ENCODE data around the gene MPIG6B. TPM values are rescaled to one million over a fixed set of nuclear protein-coding genes. Genes with fewer than 3 reads are reported as not detected.
A peak's percentile ranks its signal among the peaks of the same experiment; 100 is the strongest.

Gene MPIG6B
- total RNA-seq, 2 donors from 2014 or later = not detected

GRCh38 chr6:31687321-31687720 is 35.9 kb upstream of the MPIG6B start:
- TF ChIP-seq POLR2A (IDR thresholded peaks at IDR 0.05) (no peak), CTCF (IDR thresholded peaks at IDR 0.05) (no peak)
- H3K4me3 ChIP-seq = no peak overlapping the region

GRCh38 chr6:31687860-31688693 is 35.1 kb upstream of the MPIG6B start:
- Histone ChIP-seq H3K9me3 (no peaks in the 10 kb centered on the region), H3K4me1 (peaks cover 3% of the 10 kb centered on the region), H3K4me3 (no peak overlapping the region), H3K27me3 (no peaks in the 10 kb centered on the region), H3K27ac (no peak overlapping the region), H3K36me3 (replicated peaks in 1 of 2; ENCODE audit: insufficient read depth in 1 of 2, low read depth in 2 of 2) (peaks cover 0 to 15% of the 10 kb centered on the region in 2 donors)
- TF ChIP-seq CTCF (IDR thresholded peaks at IDR 0.05) = no peak
- TF ChIP-seq POLR2A (IDR thresholded peaks at IDR 0.05) = no peak
- intact Hi-C loops (cut with DNase I) = no loop called here
- ATAC-seq (no peak), DNase-seq (no peak)
- whole genome bisulfite sequencing, 2 donors = 76 to 80% methylated on average over 13 to 14 of the region's 14 CpGs

More at GRCh38 chr6:31687321-31687720, 35.9 kb upstream of the MPIG6B start:
- intact Hi-C loops (cut with DNase I) = no loop called here
- H3K27me3 ChIP-seq = no peaks in the 10 kb centered on the region
- H3K9me3 ChIP-seq = no peaks in the 10 kb centered on the region
- DNase-seq (no peak), ATAC-seq (no peak)
- 81 to 95% methylated on average over 8 of the region's 8 CpGs for WGBS, 2 donors
- H3K36me3 ChIP-seq (replicated peaks in 1 of 2; ENCODE audit: insufficient read depth in 1 of 2, low read depth in 2 of 2) = peaks cover 0 to 15% of the 10 kb centered on the region in 2 donors
- no peak overlapping the region for H3K27ac ChIP-seq
- H3K4me1 ChIP-seq = peaks cover 10% of the 10 kb centered on the region

GRCh38 chr6:31689249-31690110 is 33.7 kb upstream of the MPIG6B start:
- Histone ChIP-seq H3K4me3 (no peak overlapping the region), H3K27ac (no peak overlapping the region), H3K36me3 (replicated peaks in 1 of 2; ENCODE audit: insufficient read depth in 1 of 2, low read depth in 2 of 2) (peaks cover 0 to 15% of the 10 kb centered on the region in 2 donors), H3K27me3 (no peaks in the 10 kb centered on the region), H3K4me1 (no peaks in the 10 kb centered on the region), H3K9me3 (no peaks in the 10 kb centered on the region)
- no peak for TF ChIP-seq POLR2A (IDR thresholded peaks at IDR 0.05)
- TF ChIP-seq CTCF (IDR thresholded peaks at IDR 0.05) = peak in 1 of 7 experiments; percentile 21
- DNase-seq = no peak
- no peak for ATAC-seq
- intact Hi-C loops (cut with DNase I) = no loop called here
- 81 to 82% methylated on average over 10 to 11 of the region's 11 CpGs for WGBS, 2 donors

GRCh38 chr6:31690231-31691077 is 32.7 kb upstream of the MPIG6B start:
- peaks cover 0 to 15% of the 10 kb centered on the region in 2 donors for H3K36me3 ChIP-seq (replicated peaks in 1 of 2; ENCODE audit: insufficient read depth in 1 of 2, low read depth in 2 of 2)
- TF ChIP-seq POLR2A (IDR thresholded peaks at IDR 0.05) = no peak
- no peak for TF ChIP-seq CTCF (IDR thresholded peaks at IDR 0.05)
- no peak overlapping the region for H3K27ac ChIP-seq
- WGBS, 2 donors = 73 to 76% methylated on average over 10 of the region's 10 CpGs
- ATAC-seq (no peak), DNase-seq (no peak)
- no peaks in the 10 kb centered on the region for H3K9me3 ChIP-seq
- intact Hi-C loops (cut with DNase I) = no loop called here
- H3K4me1 ChIP-seq = no peaks in the 10 kb centered on the region
- H3K4me3 ChIP-seq = no peak overlapping the region
- H3K27me3 ChIP-seq = no peaks in the 10 kb centered on the region

Data from body of pancreas (tissue), 4 donors.